HG03442 (cell line): ENCODE results near the gene PSG3.
"Not testable (repeated sequence)": the region's sequence is repeated elsewhere in the genome, so short reads cannot be mapped to it uniquely, and the experiment has no call there.

ENCODE experiments used
- ATAC-seq: cut with Tn5 transposase; IDR thresholded peaks from one replicate; pipeline ENCODE4 v1.9.1; 2021; ENCODE audit warnings: mild to moderate bottlenecking, moderate library complexity; ENCODE audit not compliant: unreplicated experiment

Gene PSG3

GRCh38 chr19:42695811-42696503 lies 44.3 kb downstream of the PSG3 start:
- ATAC-seq = no peak

GRCh38 chr19:42693760-42694350 lies 46.4 kb downstream of the PSG3 start:
- no peak for ATAC-seq

GRCh38 chr19:42683917-42684513 lies 56.3 kb downstream of the PSG3 start:
- ATAC-seq = no peak

- not testable (repeated sequence) for ATAC-seq
Observed at GRCh38 chr19:42676326-42676725, 64.0 kb downstream of the PSG3 start.

GRCh38 chr19:42674549-42674948 lies 65.7 kb downstream of the PSG3 start:
- not testable (repeated sequence) for ATAC-seq
